Spleen (tissue), 7 donors: Measurements from ENCODE around the gene SPRYD4.

Experiments used
- CTCF ChIP-seq, 11 experiments: fragments of 200-600 bp in 7 of 11; fragments of 450-650 bp in 4 of 11; sonication (generic) in 4 of 11; IDR thresholded peaks in 8 of 11; conservative IDR thresholded peaks in 3 of 11; 1 replicate in 7 of 11; 2 replicates in 4 of 11; pipeline versions ENCODE4 v1.4.0 to v1.8.0; 2016 to 2021; ENCODE audit warnings: antibody characterized with exemption in 11 of 11, inconsistent platforms in 4 of 11, mild to moderate bottlenecking in 1 of 11
- POLR2A ChIP-seq, 3 donors: fragments of 450-650 bp; IDR thresholded peaks; one replicate each; pipeline ENCODE4 v1.5.1; 2017; ENCODE audit warnings: antibody characterized with exemption in 3 of 3, mild to moderate bottlenecking in 1 of 3
- donor health status: DM: no; HTN: no; CAD: no; lungs with moderate emphysema.
- donor health status: DM: no; HTN: no; CAD: no.
- donor health status: DM: no; HTN: no; CAD: no.

- no peak for TF ChIP-seq CTCF (IDR thresholded peaks at IDR 0.05 in 8 of 11, conservative IDR thresholded peaks at IDR 0.05 in 3 of 11)
- TF ChIP-seq POLR2A (IDR thresholded peaks at IDR 0.05): no peak
Measured at GRCh38 chr12:56522411-56523193, 54.2 kb downstream of the SPRYD4 start.
